Measurements from ENCODE around the gene INTS2.
A peak's percentile ranks its signal among the peaks of the same experiment; 100 is the strongest.
"Not testable (repeated sequence)": the region's sequence is repeated elsewhere in the genome, so short reads cannot be mapped to it uniquely, and the experiment has no call there.

Gene INTS2

DNA sequence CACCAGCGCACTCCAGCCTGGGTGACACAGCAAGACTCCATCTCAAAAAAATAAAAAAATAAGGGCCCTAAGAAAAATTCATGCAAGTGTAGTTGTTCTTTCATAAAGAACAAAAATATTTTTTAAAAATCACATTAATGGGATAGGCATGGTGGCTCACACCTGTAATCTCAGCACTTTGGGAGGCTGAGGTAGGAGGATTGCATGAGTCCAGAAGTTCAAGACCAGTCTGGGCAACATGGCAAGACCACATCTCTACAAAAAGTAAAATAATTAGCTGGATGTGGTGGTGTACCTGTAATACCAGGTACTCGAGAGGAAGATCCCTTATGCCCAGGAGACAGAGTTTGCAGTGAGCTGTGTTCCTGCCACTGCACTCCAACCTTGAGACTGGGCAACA is 49.3 kb downstream of the INTS2 start:
- Mint-ChIP-seq H3K27me3 (no peaks in the 10 kb centered on the region), H3K4me3 (no peak overlapping the region), H3K36me3 (ENCODE audit: low read depth) (peaks cover 86% of the 10 kb centered on the region), H3K27ac (no peak overlapping the region), H3K4me1 (ENCODE audit: low read depth) (peaks cover 4% of the 10 kb centered on the region), H3K9me3 (no peaks in the 10 kb centered on the region)
- no peak for DNase-seq

DNA sequence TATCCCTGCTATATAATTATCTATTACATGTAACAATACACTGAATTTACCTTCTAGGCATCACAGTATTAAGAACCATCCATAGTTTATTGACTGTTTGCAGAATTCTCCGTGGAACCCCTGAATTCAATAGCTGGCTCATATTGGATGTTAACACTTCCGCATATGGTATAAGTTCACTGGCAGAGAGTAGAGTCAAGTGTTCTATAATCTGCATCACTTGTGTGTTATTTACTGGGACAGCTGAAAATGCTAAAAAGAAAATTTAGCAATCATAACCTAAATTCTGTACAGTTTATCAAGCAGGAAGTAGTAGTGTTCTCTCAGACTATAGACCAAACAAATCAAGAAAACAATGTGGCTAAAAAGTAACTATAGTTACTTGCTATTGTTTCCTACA is 49.9 kb downstream of the INTS2 start:
- Mint-ChIP-seq H3K4me3 (no peak overlapping the region), H3K27ac (no peak overlapping the region), H3K9me3 (no peaks in the 10 kb centered on the region), H3K27me3 (no peaks in the 10 kb centered on the region), H3K4me1 (ENCODE audit: low read depth) (peaks cover 4% of the 10 kb centered on the region), H3K36me3 (ENCODE audit: low read depth) (peaks cover 82% of the 10 kb centered on the region)
- DNase-seq: no peak

DNA sequence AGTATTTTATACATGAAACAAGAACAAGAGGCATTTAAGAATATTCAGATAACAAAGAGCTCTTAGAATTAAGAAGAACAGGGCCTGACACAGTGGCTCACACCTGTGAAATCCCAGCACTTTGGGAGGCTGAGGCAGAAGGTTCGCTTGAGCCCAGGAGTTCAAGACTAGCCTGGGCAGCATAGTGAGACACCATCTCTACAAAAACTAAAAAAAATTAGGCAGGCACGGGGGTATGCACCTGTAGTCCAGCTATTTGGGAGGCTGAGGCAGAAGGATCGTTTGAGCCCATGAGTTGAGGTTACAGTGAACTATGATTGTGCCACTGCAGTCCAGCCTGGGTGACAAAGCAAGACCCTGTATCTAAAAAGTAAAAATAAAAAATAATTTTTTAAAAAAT is 52.0 kb downstream of the INTS2 start:
- no peak for DNase-seq
- no peak overlapping the region for H3K4me3 Mint-ChIP-seq
- peaks cover 75% of the 10 kb centered on the region for H3K36me3 Mint-ChIP-seq (ENCODE audit: low read depth)
- no peak overlapping the region for H3K27ac Mint-ChIP-seq
- no peaks in the 10 kb centered on the region for H3K9me3 Mint-ChIP-seq
- peaks cover 4% of the 10 kb centered on the region for H3K4me1 Mint-ChIP-seq (ENCODE audit: low read depth)
- no peaks in the 10 kb centered on the region for H3K27me3 Mint-ChIP-seq

DNA sequence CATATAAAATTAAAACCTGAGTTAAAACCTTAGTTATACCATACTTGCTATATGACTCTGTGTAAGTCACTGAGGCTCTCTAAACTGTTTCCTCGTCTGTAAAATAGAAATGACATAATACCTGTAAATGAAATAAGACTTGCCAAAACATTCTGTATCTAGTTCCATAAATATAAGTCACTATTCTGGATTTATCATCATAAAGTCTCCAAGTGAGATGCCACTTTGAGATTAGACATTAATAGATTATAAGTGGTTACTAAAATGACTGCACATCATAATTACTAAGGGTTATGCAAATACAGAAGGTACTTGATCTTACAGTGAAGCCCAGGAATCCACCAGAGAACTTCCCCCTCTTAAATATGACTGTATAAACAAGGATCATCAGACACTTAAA is 52.5 kb downstream of the INTS2 start:
- H3K9me3 Mint-ChIP-seq: no peaks in the 10 kb centered on the region
- DNase-seq: no peak
- peaks cover 4% of the 10 kb centered on the region for H3K4me1 Mint-ChIP-seq (ENCODE audit: low read depth)
- peaks cover 77% of the 10 kb centered on the region for H3K36me3 Mint-ChIP-seq (ENCODE audit: low read depth)
- no peak overlapping the region for H3K27ac Mint-ChIP-seq
- no peaks in the 10 kb centered on the region for H3K27me3 Mint-ChIP-seq
- H3K4me3 Mint-ChIP-seq: no peak overlapping the region

DNA sequence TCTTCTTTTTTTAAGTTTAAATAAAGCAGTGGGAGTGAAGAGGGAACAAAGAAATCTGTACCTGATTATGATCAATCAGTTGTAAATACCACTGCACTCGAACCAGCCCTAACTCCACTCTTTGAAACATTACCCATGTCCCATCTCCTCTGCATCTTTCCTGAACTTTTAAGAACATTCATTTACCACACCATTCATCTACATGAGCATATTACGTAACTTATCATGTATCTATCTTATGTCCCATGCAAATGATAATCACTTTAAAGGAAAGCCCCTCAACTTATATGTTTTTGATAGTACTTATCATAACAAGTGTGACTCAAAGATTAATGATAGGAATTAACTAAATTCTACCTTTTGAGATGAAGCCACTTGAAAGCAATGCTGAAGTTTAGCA is 53.7 kb downstream of the INTS2 start:
- Mint-ChIP-seq H3K4me1 (ENCODE audit: low read depth) (peaks cover 4% of the 10 kb centered on the region), H3K27ac (no peak overlapping the region), H3K36me3 (ENCODE audit: low read depth) (peaks cover 79% of the 10 kb centered on the region)

DNA sequence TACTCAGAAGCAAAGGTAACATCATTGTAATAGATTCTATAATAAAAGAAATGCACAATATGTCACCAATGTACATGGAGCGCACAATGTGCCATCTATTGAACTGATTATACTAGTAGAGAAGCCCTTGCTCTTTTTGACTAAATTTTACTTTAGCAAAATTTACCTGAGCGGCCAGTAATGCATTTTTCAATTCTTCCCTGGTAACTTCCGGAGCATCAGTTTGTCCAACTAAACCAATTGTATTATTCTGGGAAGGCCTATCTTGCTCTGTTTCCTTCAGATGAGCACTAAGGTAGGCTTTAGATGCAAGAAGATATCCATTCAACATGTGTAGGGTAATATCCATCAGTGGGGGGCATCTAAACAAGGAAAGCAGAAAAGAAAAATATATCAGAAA is 55.7 kb downstream of the INTS2 start:
- H3K36me3 Mint-ChIP-seq (ENCODE audit: low read depth): peaks cover 76% of the 10 kb centered on the region
- H3K27ac Mint-ChIP-seq: no peak overlapping the region
- peaks cover 4% of the 10 kb centered on the region for H3K4me1 Mint-ChIP-seq (ENCODE audit: low read depth)
- H3K9me3 Mint-ChIP-seq: no peaks in the 10 kb centered on the region
- no peak for DNase-seq
- H3K27me3 Mint-ChIP-seq: no peaks in the 10 kb centered on the region
- no peak overlapping the region for H3K4me3 Mint-ChIP-seq

More for the DNA sequence above, 53.7 kb downstream of the INTS2 start:
- no peak for DNase-seq
- no peaks in the 10 kb centered on the region for H3K9me3 Mint-ChIP-seq
- no peak overlapping the region for H3K4me3 Mint-ChIP-seq
- no peaks in the 10 kb centered on the region for H3K27me3 Mint-ChIP-seq

DNA sequence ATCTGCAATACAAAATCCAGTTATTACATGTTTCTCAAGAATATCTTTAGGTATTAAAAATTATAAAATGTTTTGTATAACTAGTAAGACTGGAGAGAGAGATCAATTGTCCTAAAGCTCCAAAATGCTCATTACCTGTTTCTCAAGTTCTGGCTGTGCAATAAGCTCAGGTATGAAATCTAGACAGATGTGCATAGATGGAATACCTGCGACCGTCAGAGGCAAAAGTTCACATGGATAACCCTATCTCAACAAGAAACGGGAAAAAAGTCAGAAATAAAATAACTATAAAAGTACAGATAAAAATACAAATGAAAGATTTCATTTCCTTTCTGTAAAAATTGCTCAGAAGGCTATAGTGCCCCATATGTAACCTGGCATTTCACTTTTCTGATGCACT is 58.6 kb downstream of the INTS2 start:
- H3K27ac Mint-ChIP-seq: no peak overlapping the region
- H3K4me3 Mint-ChIP-seq: no peak overlapping the region
- no peak for DNase-seq
- no peaks in the 10 kb centered on the region for H3K27me3 Mint-ChIP-seq
- H3K4me1 Mint-ChIP-seq (ENCODE audit: low read depth): peaks cover 4% of the 10 kb centered on the region
- peaks cover 64% of the 10 kb centered on the region for H3K36me3 Mint-ChIP-seq (ENCODE audit: low read depth)
- H3K9me3 Mint-ChIP-seq: no peaks in the 10 kb centered on the region

DNA sequence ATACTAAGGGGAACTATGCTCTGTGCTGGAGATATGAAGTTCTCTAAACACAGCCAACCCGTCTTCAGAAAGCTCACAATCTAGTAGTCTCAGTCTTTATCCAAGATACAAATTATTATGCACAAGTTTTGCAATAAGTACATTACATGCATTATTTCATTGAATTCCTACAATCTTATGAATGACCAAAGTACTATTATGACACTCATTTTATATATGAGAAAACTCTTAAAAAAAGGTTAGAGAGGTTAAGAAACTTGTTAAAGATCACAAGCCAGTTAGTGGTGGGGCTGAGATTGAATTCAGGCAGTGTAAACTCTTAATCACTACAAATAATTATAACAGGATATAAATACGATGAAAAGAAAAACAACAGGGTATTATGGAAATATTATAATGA is 59.7 kb downstream of the INTS2 start:
- peaks cover 11% of the 10 kb centered on the region for H3K4me1 Mint-ChIP-seq (ENCODE audit: low read depth)
- H3K4me3 Mint-ChIP-seq: no peak overlapping the region
- H3K27me3 Mint-ChIP-seq: no peaks in the 10 kb centered on the region
- DNase-seq: no peak
- no peaks in the 10 kb centered on the region for H3K9me3 Mint-ChIP-seq
- H3K36me3 Mint-ChIP-seq (ENCODE audit: low read depth): peaks cover 64% of the 10 kb centered on the region
- H3K27ac Mint-ChIP-seq: no peak overlapping the region

DNA sequence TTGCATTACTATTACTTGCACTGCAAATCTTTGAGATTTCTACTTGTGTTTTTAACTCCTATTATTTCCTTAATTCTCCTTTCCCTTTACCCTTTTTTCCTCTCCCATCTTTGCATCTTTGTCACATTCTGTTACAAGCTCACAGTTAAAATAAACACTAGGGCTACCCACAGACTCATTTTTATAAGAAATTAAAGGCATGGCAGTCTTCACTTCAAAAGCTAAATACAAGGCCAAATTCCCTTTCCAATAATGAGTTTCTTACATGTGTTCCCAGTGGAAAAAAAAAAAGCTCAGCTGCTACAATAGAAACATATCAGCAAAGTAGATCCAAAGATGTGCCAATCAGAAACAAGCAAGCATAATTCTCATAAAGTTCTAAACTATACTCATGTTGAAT is 60.7 kb downstream of the INTS2 start:
- Mint-ChIP-seq H3K36me3 (ENCODE audit: low read depth) (peaks cover 66% of the 10 kb centered on the region), H3K4me3 (no peak overlapping the region), H3K4me1 (ENCODE audit: low read depth) (peaks cover 18% of the 10 kb centered on the region), H3K27me3 (no peaks in the 10 kb centered on the region), H3K9me3 (no peaks in the 10 kb centered on the region), H3K27ac (no peak overlapping the region)
- no peak for DNase-seq

DNA sequence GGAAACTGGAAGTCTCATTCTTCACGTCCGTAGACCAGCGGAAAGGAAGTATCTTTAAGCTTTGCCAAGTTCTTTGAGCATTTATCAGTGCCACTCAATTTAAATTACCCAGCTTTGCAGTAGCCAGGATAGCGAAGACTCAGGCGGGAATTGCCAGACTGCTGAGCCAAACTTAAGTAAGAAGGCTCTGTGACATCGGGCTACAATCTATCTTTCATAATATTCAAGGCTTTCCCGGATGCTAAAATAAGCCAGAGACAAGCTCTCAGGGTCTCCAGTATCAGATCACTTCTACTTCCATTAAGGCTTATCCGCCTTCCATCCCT is 64.0 kb downstream of the INTS2 start:
- Mint-ChIP-seq H3K4me3 (peak overlapping the region; percentile 93), H3K9me3 (no peaks in the 10 kb centered on the region), H3K36me3 (ENCODE audit: low read depth) (peaks cover 61% of the 10 kb centered on the region), H3K27me3 (no peaks in the 10 kb centered on the region), H3K4me1 (ENCODE audit: low read depth) (peaks cover 33% of the 10 kb centered on the region), H3K27ac (peak overlapping the region; percentile 96)
- no peak for DNase-seq

DNA sequence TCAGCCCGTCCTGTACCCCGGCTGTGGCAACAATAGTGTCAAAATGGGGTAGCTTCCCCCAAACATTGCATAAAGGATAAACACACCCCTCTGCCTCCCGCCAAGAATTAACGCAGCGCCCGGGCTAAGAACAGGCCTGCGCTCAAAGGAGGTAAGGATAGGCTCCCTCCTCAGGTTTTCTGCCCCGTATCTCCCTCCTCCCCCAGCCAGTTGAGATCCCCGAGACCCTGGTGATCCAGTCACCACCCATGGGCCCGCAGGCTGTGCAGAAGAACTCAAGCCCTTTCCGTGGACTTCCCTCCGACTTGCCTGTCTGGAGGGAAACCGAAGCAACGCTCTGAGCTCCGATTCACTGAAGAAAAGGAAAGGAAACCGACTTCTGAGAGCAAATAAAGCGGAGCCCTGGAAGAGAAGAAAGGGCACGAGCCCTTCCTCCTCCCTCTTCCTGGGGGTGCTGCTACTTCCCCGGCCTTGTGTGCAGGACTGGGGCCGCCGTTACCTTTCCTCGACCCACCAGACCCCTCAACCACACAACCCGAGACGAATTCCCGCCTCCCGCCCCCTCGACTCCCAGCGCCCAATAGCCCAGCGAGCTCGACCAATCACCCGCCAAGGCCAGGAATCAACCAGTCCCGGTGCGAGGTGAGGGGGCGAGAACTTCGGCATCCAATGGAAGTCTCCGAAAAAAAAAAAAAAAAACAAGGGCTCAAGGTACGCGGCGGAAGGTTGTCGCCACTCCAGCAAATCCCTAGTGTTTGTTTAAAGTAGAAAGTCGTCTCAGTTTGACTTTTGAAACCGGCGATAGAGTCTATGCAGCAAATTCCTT is 64.6 kb downstream of the INTS2 start, which contains the start of gene BRIP1:
Gene BRIP1, minus strand, starts transcription at position 554 of the 826 bp plus-strand sequence. CDS start 1,989 bp downstream, outside the sequence.
- peaks cover 33% of the 10 kb centered on the region for H3K4me1 Mint-ChIP-seq (ENCODE audit: low read depth)
- no peaks in the 10 kb centered on the region for H3K9me3 Mint-ChIP-seq

DNA sequence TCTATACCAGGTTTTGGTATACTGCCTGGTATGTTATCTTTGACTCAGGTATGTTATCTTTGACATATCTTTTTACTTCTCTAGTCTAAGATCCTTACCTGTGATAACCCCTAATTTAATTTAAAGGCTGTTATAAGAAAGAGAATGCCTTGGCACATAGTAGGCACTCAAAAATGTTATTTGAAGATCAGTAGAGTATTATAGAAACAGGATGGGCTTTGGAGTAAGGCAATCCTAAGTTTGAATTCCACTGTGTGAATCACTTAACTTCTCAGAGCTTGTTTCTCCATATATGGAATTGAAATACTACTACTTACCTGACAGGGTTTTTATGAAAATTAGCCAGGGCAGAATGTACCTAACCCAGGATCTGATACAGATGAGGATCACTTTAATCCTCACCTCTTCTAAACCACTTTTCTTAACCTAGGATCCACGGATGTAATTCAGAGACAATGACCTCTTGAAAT is 65.6 kb downstream of the INTS2 start:
- Mint-ChIP-seq H3K4me1 (ENCODE audit: low read depth) (peaks cover 33% of the 10 kb centered on the region), H3K36me3 (ENCODE audit: low read depth) (peaks cover 52% of the 10 kb centered on the region), H3K27ac (peak overlapping the region; percentile 96), H3K4me3 (peak overlapping the region; percentile 93), H3K27me3 (no peaks in the 10 kb centered on the region), H3K9me3 (no peaks in the 10 kb centered on the region)
- DNase-seq: no peak

More for the DNA sequence above, 64.6 kb downstream of the INTS2 start, which contains the start of gene BRIP1:
- DNase-seq: peak; percentile 88
- Mint-ChIP-seq H3K36me3 (ENCODE audit: low read depth) (peaks cover 58% of the 10 kb centered on the region), H3K27me3 (no peaks in the 10 kb centered on the region), H3K4me3 (peak within 1 kb of the TSS; percentile 93), H3K27ac (peak within 1 kb of the TSS; percentile 96)

DNA sequence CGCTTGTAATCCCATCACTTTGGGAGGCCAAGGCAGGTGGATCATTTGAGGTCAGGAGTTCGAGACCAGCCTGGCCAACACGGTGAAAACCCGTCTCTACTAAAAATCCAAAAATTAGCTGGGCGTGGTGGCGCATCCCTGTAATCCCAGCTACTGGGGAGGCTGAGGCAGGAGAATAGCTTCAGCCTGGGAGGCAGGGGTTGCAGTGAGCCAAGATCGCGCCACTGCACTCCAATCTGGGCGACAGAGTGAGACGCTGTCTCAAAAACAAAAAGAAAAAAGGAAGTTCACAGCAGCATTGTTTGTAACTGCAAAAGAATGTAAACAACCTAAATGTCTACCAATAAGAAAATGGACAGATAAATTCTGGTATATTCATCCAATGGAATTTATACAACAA is 67.4 kb downstream of the INTS2 start:
- H3K27me3 Mint-ChIP-seq, H3K27ac Mint-ChIP-seq, H3K4me3 Mint-ChIP-seq, H3K9me3 Mint-ChIP-seq, DNase-seq: not testable (repeated sequence)
- Mint-ChIP-seq H3K36me3 (ENCODE audit: low read depth) (peaks cover 56% of the 10 kb centered on the region), H3K4me1 (ENCODE audit: low read depth) (peaks cover 33% of the 10 kb centered on the region)

DNA sequence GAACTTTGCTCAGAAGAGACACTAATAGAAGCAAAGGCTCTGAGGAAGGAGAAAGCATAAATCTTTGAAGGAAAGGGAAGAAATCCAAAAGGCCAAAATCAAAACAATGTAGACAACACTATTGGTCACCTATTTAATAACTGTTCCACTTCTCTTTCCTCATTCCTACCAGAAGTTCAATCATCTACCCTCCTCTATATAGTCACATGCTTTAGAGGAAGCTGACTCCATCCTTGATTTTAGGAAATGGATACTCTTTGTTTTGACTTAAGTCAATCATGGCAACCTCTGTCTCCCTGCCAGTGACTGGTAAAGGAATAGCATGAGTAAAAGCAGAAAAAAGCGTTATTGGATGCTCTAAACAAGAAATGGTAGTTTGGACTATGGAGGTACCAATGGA is 71.7 kb downstream of the INTS2 start:
- no peak for DNase-seq
- Mint-ChIP-seq H3K27ac (no peak overlapping the region), H3K27me3 (no peaks in the 10 kb centered on the region), H3K4me1 (ENCODE audit: low read depth) (peaks cover 7% of the 10 kb centered on the region), H3K9me3 (no peaks in the 10 kb centered on the region), H3K4me3 (no peak overlapping the region), H3K36me3 (ENCODE audit: low read depth) (peaks cover 72% of the 10 kb centered on the region)

DNA sequence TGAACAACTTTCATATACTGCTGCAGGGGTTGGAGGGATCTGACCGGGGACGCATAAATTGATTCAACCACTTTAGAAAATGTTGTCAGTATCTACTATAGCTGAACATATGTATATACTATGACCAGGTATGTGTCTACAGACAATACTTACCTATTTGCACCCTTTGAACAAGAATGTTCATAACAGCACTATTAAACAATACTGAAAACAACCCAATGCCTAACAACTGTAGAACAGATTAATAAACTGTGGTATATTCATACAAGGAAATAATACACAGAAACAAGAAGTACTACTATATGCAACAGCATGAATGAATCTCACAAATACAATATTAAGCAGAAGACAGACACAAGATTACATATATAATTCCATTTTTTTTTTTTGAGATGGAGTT is 74.9 kb downstream of the INTS2 start:
- Mint-ChIP-seq H3K27me3 (no peaks in the 10 kb centered on the region), H3K9me3 (no peaks in the 10 kb centered on the region), H3K36me3 (ENCODE audit: low read depth) (peaks cover 66% of the 10 kb centered on the region), H3K4me3 (no peak overlapping the region), H3K27ac (no peak overlapping the region), H3K4me1 (ENCODE audit: low read depth) (no peaks in the 10 kb centered on the region)
- no peak for DNase-seq

All from activated T-cell treated with anti-CD3 and anti-CD28 coated beads, Interleukin-2, amount 50 U/mL, for 24 hours (primary cell).